NCI-H187 (cell line): ENCODE measurements around the gene SLX4IP.

Experiments
- DNase-seq, 2 experiments: peaks; one replicate each; lab custom pipeline; 2025; lab: John Stamatoyannopoulos, UW

Gene SLX4IP

GRCh38 chr20:10466855-10467254, 31.8 kb downstream of the SLX4IP start:
- DNase-seq: no peak

GRCh38 chr20:10467681-10468339, 32.7 kb downstream of the SLX4IP start:
- no peak for DNase-seq

GRCh38 chr20:10468340-10468845, 33.3 kb downstream of the SLX4IP start:
- no peak for DNase-seq

- no peak for DNase-seq
Observed at GRCh38 chr20:10469056-10469455, 34.0 kb downstream of the SLX4IP start.

GRCh38 chr20:10469599-10469998, 34.5 kb downstream of the SLX4IP start:
- DNase-seq: peak; percentile 52 to 75

GRCh38 chr20:10470276-10470675, 35.2 kb downstream of the SLX4IP start:
- DNase-seq: no peak

GRCh38 chr20:10472871-10473270, 37.8 kb downstream of the SLX4IP start:
- DNase-seq: no peak

- no peak for DNase-seq
Observed at GRCh38 chr20:10474606-10475184, 39.6 kb downstream of the SLX4IP start.

- no peak for DNase-seq
Observed at GRCh38 chr20:10475225-10475624, 40.1 kb downstream of the SLX4IP start.

GRCh38 chr20:10476319-10476724, 41.2 kb downstream of the SLX4IP start:
- no peak for DNase-seq

GRCh38 chr20:10478205-10478604, 43.1 kb downstream of the SLX4IP start:
- DNase-seq: no peak

GRCh38 chr20:10478930-10479329, 43.8 kb downstream of the SLX4IP start:
- no peak for DNase-seq

GRCh38 chr20:10481676-10482075, 46.6 kb downstream of the SLX4IP start:
- no peak for DNase-seq

- no peak for DNase-seq
Observed at GRCh38 chr20:10483691-10484090, 48.6 kb downstream of the SLX4IP start.

GRCh38 chr20:10487142-10488136, 52.3 kb downstream of the SLX4IP start:
- no peak for DNase-seq

- no peak for DNase-seq
Observed at GRCh38 chr20:10488534-10488933, 53.4 kb downstream of the SLX4IP start.

GRCh38 chr20:10489853-10490252, 54.7 kb downstream of the SLX4IP start:
- no peak for DNase-seq

- no peak for DNase-seq
Observed at GRCh38 chr20:10490257-10490656, 55.2 kb downstream of the SLX4IP start.

- DNase-seq: no peak
Observed at GRCh38 chr20:10490706-10491105, 55.6 kb downstream of the SLX4IP start.

GRCh38 chr20:10492065-10492464, 57.0 kb downstream of the SLX4IP start:
- no peak for DNase-seq

- no peak for DNase-seq
Observed at GRCh38 chr20:10492844-10493243, 57.7 kb downstream of the SLX4IP start.

- DNase-seq: no peak
Observed at GRCh38 chr20:10495173-10495572, 60.1 kb downstream of the SLX4IP start.

- no peak for DNase-seq
Observed at GRCh38 chr20:10496465-10496864, 61.4 kb downstream of the SLX4IP start.
